A172 (cell line): Measurements from ENCODE around the gene DENND2D. TPM values are rescaled to one million over a fixed set of nuclear protein-coding genes. Genes with fewer than 3 reads are reported as not detected.

Experiments
- DNase-seq: peaks from one replicate; pipeline ENCODE4 v3.0.0-alpha.2; 2015; ENCODE audit warnings: low spot score
- total RNA-seq: library from RNA; depleted of rRNA; stranded (reverse); fragments of >200 nt; shearing (Covaris generic); gene quantifications from 2 replicates; pipeline ENCODE4 v1.2.3, GENCODE V29; 2014; rRNA removed

Gene DENND2D
- 0.41 and 1.6 TPM in 2 replicates for total RNA-seq

- DNase-seq, result no peak
These were observed at the start of gene DENND2D for GRCh38 chr1:111199881-111200801. TSS of gene DENND2D (minus strand) at chr1:111200646. CDS start at chr1:111200459, 187 bp downstream.

- no peak for DNase-seq
These were observed 49.5 kb upstream of the DENND2D start for GRCh38 chr1:111249960-111250359.

GRCh38 chr1:111247125-111247838, 46.8 kb upstream of the DENND2D start:
- DNase-seq, result no peak

- no peak for DNase-seq
These were observed 42.5 kb upstream of the DENND2D start for GRCh38 chr1:111242805-111243523.

GRCh38 chr1:111241797-111242196, 41.4 kb upstream of the DENND2D start:
- DNase-seq, result no peak

- no peak for DNase-seq
These were observed 37.8 kb upstream of the DENND2D start for GRCh38 chr1:111238056-111238795.

- no peak for DNase-seq
These were observed 36.4 kb upstream of the DENND2D start for GRCh38 chr1:111236806-111237205.

GRCh38 chr1:111236379-111236778, 35.9 kb upstream of the DENND2D start:
- DNase-seq, result no peak

- DNase-seq, result peak; percentile 45
These were observed 34.4 kb upstream of the DENND2D start for GRCh38 chr1:111234866-111235265.

- DNase-seq, result peak; percentile 31
These were observed 33.8 kb upstream of the DENND2D start for GRCh38 chr1:111234258-111234657.

- DNase-seq, result no peak
These were observed 31.7 kb upstream of the DENND2D start for GRCh38 chr1:111232134-111232533.

GRCh38 chr1:111228748-111229126, 28.3 kb upstream of the DENND2D start:
- DNase-seq, result no peak

GRCh38 chr1:111227851-111228747, 27.7 kb upstream of the DENND2D start:
- DNase-seq, result peak; percentile 83

GRCh38 chr1:111227434-111227833, 27.0 kb upstream of the DENND2D start, which contains the start of gene CHI3L2:
TSS of gene CHI3L2 (plus strand) at chr1:111227713. CDS start at chr1:111227730, 17 bp downstream.
- no peak for DNase-seq

GRCh38 chr1:111225717-111226400, 25.4 kb upstream of the DENND2D start:
- DNase-seq, result no peak

GRCh38 chr1:111225091-111225490, 24.6 kb upstream of the DENND2D start:
- DNase-seq, result no peak

GRCh38 chr1:111223126-111223685, 22.8 kb upstream of the DENND2D start:
- no peak for DNase-seq

- peak; percentile 53 for DNase-seq
These were observed 22.1 kb upstream of the DENND2D start for GRCh38 chr1:111222308-111223125.
